HG02678 (cell line): Measurements from ENCODE around the gene ITGA8.
"Not testable (repeated sequence)": the region's sequence is repeated elsewhere in the genome, so short reads cannot be mapped to it uniquely, and the experiment has no call there.

Experiments used
- ATAC-seq: cut with Tn5 transposase; IDR thresholded peaks from one replicate; pipeline ENCODE4 v1.9.1; 2021; ENCODE audit warnings: mild to moderate bottlenecking, moderate library complexity; ENCODE audit not compliant: unreplicated experiment

Gene ITGA8

DNA sequence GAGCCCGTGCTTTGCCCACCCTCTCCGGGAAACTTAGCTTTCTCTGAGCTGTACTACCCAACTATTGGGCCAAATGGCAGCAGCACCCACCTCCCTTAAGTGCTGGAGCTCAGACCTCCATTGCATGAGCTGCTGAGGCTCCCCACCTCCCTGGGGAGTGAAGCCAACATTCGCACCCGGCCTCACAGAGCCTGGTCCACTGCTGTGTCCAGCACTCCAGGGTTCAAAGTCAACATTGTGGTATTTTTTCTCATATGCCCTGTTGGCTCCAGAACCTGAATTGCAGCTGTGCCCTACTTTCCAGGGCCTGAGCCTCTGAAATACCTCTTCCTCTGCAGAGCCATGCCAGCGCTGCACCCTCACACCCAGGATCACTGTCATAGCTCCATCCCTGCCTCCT is 29.7 kb downstream of the ITGA8 start:
- ATAC-seq = no peak

- no peak for ATAC-seq
These were observed 35.0 kb downstream of the ITGA8 start for GRCh38 chr10:15684768-15685167.

DNA sequence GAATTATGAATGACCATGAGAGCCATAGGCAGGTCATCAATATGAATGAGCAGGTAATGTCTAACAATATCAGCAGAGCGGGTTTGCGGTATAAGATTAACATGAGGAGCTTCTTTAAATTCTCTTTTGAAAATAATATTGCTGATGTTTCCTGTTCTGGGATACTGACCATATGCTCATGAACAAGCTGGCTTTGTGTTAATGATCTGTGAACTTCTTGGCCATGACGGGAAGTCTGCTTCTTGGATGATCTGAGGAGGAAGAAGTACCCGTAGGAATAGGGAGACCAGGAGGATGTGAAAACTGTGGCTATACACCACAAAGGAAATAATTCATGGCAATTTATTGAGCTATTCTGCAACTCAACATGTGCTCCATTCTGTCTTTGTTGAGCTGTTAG is 38.6 kb downstream of the ITGA8 start:
- no peak for ATAC-seq

- ATAC-seq = no peak
These were observed 40.9 kb downstream of the ITGA8 start for GRCh38 chr10:15678851-15679250.

DNA sequence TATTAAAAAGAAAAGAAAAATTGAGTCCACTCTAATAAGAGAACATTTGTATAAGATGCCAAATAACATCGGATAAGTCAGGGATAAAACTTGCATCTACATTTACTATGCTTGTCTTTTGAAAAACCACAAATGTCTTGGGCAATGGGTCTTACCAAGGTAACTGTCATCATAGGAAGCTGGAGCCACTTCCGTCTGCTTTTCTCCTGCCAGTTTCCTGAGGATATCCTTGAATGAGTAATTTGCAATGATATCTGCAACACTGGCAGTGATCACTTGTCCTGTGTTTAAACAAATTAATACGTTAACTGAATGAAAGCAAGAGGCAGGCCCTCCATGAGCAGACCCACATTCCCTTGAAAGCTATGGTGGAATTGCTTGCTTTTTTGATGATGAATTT is 47.3 kb downstream of the ITGA8 start:
- ATAC-seq = no peak

DNA sequence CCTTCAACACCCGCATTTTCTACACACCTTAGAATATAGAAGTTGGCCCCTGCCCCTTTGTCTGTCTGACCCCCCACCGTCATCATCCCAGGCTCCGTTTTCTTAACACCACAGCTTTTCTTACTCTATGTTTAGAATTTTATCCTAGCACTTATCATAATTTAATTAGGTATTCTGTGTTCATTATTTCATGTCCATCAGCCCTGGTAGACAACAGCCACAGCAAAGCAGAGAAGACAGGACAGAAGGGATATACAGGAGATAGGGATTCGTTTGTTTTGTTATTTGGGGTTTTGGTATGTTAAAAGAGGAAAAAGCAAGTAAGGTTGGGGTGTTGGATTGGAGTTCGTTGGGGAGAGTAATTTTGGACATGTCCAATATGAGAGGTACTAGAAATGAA is 48.8 kb downstream of the ITGA8 start:
- no peak for ATAC-seq

DNA sequence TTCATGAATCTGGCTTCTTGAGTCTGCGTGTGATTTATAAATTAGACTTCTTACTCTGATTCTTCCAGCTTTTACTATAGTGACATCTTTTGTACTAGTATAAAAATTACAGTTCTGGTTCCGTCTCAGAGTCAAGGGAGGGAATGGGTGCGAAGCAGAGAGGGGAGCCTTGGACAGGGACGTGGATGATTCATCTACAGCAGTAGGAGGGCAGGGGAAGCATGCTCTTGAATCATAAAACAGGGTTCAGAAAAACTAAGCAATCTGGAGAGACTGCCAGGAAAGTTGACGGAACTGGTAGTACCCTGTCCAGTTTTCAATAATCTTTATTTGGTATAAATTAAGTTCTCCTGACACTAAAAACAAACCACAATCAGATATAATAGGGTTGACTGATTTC is 58.1 kb downstream of the ITGA8 start:
- ATAC-seq = no peak

DNA sequence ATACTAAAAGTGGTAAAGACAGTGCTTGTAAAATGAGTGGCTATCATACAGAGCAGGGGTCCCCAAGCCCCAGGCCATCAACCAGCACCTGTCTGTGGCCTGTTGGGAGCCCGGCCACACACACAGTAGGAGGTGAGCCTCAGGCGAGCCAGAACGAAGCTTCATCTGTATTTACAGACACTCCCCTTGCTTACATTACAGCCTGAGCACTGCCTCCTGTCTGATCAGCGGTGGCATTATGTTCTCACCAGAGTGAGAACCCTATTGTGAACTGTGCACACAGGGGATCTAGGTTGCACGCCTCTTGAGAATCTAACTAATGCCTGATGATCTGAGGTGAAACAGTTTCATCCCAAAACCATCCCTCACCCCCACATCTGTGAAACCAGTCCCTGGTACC is 58.7 kb downstream of the ITGA8 start:
- no peak for ATAC-seq

DNA sequence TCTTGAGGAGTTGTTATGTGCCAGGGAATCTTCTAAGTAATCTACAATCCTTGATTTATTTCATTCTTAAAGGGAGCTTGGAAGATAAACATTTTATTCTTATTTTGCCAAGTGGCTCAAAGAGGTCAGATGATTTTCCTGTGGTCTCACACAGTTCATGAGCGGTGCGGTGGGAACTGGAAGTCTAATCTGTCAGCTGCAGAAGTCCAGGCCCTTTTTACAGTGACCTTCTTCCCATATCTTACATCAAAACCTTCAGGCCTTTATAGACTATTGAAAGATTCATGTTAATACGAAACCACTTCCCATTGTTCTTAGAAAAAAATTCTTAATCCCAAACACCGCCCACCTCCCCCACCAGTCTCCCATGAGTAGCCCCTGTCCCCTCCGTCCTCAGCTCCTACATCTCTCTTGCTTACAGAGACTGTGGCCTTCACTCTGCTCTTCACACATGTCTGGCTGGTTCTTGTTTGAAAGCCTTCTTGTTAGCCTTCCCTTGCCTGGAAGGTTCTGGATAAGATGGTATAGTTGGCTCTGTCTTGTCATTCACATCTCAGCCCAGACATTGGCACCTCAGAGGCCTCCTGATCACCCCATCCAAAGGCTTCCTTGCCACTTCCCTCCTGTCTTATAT is 61.5 kb downstream of the ITGA8 start:
- no peak for ATAC-seq

DNA sequence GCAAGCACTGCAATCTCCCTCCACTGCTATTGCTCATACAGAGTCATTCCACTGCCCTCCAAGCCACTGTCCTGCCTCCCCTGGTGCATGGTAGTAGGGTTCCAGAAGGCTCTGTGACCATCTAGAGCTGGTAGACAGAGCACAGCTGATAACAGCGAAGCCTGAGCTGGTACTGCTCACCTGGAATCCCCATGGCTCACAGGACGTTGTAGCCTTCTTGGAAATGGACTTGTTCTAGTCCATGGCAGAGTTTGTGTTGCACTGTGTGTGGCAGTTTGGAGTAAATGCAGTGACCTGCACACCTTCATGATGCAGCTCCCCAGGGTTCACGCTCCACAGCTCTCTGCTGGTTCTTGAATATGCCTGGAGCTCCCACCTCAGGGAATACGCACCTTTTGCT is 67.0 kb downstream of the ITGA8 start:
- no peak for ATAC-seq

DNA sequence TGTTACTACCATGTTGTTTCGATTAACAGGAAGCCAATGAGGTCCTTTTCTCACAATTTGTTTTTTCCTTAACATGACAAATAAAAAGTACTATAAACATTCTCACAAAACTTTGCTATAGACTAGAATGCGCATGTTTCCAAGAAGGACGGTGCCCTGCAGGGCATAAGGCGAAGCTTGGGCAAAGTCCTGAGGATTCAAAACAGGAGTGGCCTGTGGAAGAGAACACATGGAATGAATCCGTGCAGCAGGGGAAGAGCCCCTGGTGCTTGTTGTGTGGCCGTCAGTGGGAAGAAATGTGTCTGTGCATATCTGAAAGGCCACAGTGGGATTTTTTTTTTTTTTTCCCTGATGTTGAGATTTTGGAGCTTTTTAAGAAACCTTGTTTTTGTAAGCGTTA is 67.6 kb downstream of the ITGA8 start:
- ATAC-seq = no peak

DNA sequence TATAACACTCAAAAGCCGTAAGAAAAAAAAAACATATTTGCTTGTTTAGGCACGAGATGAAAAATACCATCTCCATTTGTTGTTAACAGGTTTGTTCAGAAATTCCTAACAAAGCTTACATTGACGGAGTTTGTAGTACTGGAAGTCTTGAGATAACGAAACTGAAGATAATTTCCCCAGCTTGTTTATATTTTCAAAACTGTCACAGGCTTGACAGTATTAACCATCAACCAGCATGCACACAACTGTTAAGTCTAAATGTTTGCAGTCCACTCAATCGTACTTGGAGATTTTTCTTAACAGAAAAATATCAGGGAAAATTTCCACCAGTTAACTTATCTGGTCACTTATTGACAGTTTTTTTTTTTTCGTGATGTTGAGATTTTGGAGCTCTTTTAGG is 68.5 kb downstream of the ITGA8 start:
- ATAC-seq = no peak

GRCh38 chr10:15642095-15642494 is 77.6 kb downstream of the ITGA8 start:
- ATAC-seq = no peak

DNA sequence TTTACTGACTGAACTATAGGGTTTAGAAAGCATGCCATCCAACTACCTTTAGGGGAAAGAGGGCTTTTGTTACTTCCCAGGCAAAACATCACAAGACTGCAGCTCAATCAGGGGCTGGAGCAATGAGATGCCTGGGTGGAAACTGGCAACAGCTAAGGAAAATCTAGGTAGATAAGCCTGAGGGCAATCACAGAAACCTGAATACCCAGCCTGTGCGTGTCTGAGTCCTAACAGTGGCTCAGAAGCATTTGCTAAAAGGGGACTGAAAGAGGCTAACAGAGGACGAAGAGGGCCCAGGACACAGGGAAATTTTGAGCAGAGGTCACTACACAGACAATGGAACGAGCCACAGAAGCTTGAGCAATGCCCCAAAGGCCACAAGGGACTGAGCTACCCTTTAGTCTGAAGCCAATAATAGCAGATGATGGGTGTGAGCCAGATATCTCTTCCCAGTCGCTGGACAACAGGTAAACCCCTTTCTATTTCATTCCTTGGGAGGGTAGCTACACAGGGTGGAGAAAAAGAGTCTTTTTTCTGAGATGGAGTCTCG is 79.1 kb downstream of the ITGA8 start:
- ATAC-seq = no peak

- ATAC-seq = no peak
These were observed 83.3 kb downstream of the ITGA8 start for GRCh38 chr10:15636446-15636845.

GRCh38 chr10:15632456-15633091 is 87.1 kb downstream of the ITGA8 start:
- no peak for ATAC-seq

- ATAC-seq = not testable (repeated sequence)
These were observed 88.5 kb downstream of the ITGA8 start for GRCh38 chr10:15631205-15631604.

- ATAC-seq = no peak
These were observed 89.4 kb downstream of the ITGA8 start for GRCh38 chr10:15630353-15630752.

- no peak for ATAC-seq
These were observed 92.0 kb downstream of the ITGA8 start for GRCh38 chr10:15627617-15628196.

DNA sequence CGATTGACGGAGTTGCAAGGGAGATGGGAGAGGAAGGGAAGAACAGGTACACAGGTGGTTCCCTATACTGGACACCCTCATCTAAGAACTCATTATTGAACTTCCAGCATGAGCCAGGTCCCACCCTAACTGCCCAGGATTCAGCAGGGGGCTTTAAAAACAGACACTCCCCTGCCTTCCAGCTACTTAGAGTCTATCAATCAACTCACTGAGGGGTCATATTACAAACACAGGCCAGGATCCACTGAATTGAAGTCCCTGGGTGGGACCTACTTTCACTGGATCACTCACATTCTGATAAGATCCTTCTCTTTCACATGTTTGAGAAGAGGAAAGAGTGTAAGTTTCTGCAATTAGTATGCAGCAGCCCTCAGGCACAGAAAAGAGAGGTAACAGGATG is 92.8 kb downstream of the ITGA8 start:
- no peak for ATAC-seq

DNA sequence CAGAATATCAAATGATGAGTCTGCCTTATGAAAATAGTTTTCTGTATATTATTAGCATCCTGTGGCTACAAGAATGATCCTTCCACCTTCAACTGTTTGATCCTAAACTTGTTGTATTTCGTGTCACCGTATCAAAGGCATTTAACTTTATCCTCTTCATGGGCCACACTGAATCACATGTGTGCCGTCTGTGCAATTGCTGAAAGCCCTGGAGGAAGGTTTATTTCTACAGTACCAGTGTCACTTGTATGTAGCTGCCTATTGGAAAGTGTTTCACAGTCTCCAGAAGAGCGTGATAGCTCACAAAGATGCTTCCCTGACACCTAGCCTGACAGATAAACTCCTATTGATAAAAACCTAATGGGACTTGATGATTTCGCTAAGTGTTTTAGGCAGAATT is 94.5 kb downstream of the ITGA8 start:
- no peak for ATAC-seq

DNA sequence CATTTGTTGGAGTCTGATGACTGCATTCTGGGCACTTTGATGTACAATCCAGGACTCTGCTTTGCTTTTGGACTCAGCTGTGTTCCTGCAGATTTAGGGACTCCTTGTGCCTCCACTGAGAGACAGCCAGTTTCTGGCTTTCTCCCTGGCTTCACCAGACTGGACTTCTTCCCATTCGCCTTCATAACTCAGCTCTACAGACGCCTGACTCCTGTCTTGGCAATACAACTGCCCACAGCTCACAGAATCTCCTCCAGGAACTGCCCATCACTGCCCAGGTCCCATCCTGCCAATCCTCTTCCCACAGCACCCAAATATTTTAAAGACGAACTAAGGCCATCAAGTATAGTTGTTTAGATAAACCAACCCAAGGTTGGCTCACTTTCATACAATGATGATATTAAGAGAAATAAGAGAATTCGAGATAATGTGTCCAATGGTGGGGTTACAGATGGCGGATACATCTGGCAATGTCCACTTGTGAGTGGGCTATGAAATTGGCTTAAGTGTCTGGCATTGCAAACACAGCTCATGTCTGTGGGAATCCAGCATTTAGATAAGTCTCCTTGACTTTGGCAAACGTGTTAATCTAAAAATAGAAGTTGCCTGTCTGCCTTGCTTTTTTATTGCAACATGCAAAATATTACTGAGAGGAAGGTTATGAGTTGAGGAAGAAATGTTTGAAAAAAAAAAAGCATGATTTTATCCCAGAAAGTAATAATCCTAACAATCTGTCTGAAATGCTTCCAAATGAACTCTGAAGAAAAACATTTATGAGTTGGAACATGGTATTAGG is 95.1 kb downstream of the ITGA8 start:
- ATAC-seq = no peak
